Measurements from ENCODE around the gene DACH1.
"Not testable (repeated sequence)": the region's sequence is repeated elsewhere in the genome, so short reads cannot be mapped to it uniquely, and the experiment has no call there.

DACH1 gene

GRCh38 chr13:71797517-71797916 is 69.5 kb downstream of the DACH1 start:
- H3K27me3 ChIP-seq (ENCODE audit: control insufficient read depth, insufficient read depth, low read length), result peaks cover 2% of the 10 kb centered on the region
- no peaks in the 10 kb centered on the region for H3K9me3 ChIP-seq (replicated peaks; ENCODE audit: low read length)
- H3K9ac ChIP-seq (ENCODE audit: low read depth, low read length), result no peak overlapping the region
- H3K36me3 ChIP-seq (ENCODE audit: insufficient read depth, low read length), result no peaks in the 10 kb centered on the region
- no peaks in the 10 kb centered on the region for H3K4me1 ChIP-seq (ENCODE audit: control insufficient read depth, insufficient read depth, low read length)
- H3K4me2 ChIP-seq (ENCODE audit: low read length), result no peak overlapping the region
- H3K4me3 ChIP-seq (ENCODE audit: low read length), result no peak overlapping the region

GRCh38 chr13:71789693-71790329 is 77.2 kb downstream of the DACH1 start:
- Histone ChIP-seq H3K36me3 (ENCODE audit: insufficient read depth, low read length) (no peaks in the 10 kb centered on the region), H3K9ac (ENCODE audit: low read depth, low read length) (no peak overlapping the region), H3K4me1 (ENCODE audit: control insufficient read depth, insufficient read depth, low read length) (no peaks in the 10 kb centered on the region), H3K4me3 (ENCODE audit: low read length) (no peak overlapping the region), H3K9me3 (replicated peaks; ENCODE audit: low read length) (no peaks in the 10 kb centered on the region), H3K4me2 (ENCODE audit: low read length) (no peak overlapping the region), H3K27me3 (ENCODE audit: control insufficient read depth, insufficient read depth, low read length) (no peaks in the 10 kb centered on the region)

- Histone ChIP-seq H3K36me3 (ENCODE audit: insufficient read depth, low read length) (no peaks in the 10 kb centered on the region), H3K4me1 (ENCODE audit: control insufficient read depth, insufficient read depth, low read length) (no peaks in the 10 kb centered on the region), H3K9ac (ENCODE audit: low read depth, low read length) (no peak overlapping the region), H3K27me3 (ENCODE audit: control insufficient read depth, insufficient read depth, low read length) (no peaks in the 10 kb centered on the region), H3K4me3 (ENCODE audit: low read length) (no peak overlapping the region), H3K4me2 (ENCODE audit: low read length) (no peak overlapping the region), H3K9me3 (replicated peaks; ENCODE audit: low read length) (no peaks in the 10 kb centered on the region)
Observed at GRCh38 chr13:71789037-71789436, 78.0 kb downstream of the DACH1 start.

GRCh38 chr13:71787414-71787813 is 79.6 kb downstream of the DACH1 start:
- Histone ChIP-seq H3K4me3 (ENCODE audit: low read length) (no peak overlapping the region), H3K9me3 (replicated peaks; ENCODE audit: low read length) (no peaks in the 10 kb centered on the region), H3K4me2 (ENCODE audit: low read length) (no peak overlapping the region), H3K9ac (ENCODE audit: low read depth, low read length) (no peak overlapping the region), H3K4me1 (ENCODE audit: control insufficient read depth, insufficient read depth, low read length) (no peaks in the 10 kb centered on the region), H3K36me3 (ENCODE audit: insufficient read depth, low read length) (no peaks in the 10 kb centered on the region), H3K27me3 (ENCODE audit: control insufficient read depth, insufficient read depth, low read length) (no peaks in the 10 kb centered on the region)

- Histone ChIP-seq H3K27me3 (ENCODE audit: control insufficient read depth, insufficient read depth, low read length) (no peaks in the 10 kb centered on the region), H3K9ac (ENCODE audit: low read depth, low read length) (no peak overlapping the region), H3K4me2 (ENCODE audit: low read length) (no peak overlapping the region), H3K9me3 (replicated peaks; ENCODE audit: low read length) (no peaks in the 10 kb centered on the region), H3K36me3 (ENCODE audit: insufficient read depth, low read length) (no peaks in the 10 kb centered on the region), H3K4me3 (ENCODE audit: low read length) (no peak overlapping the region), H3K4me1 (ENCODE audit: control insufficient read depth, insufficient read depth, low read length) (no peaks in the 10 kb centered on the region)
Observed at GRCh38 chr13:71786875-71787274, 80.1 kb downstream of the DACH1 start.

GRCh38 chr13:71785361-71785760 is 81.6 kb downstream of the DACH1 start:
- no peak overlapping the region for H3K4me2 ChIP-seq (ENCODE audit: low read length)
- H3K4me3 ChIP-seq (ENCODE audit: low read length), result no peak overlapping the region
- no peaks in the 10 kb centered on the region for H3K4me1 ChIP-seq (ENCODE audit: control insufficient read depth, insufficient read depth, low read length)
- H3K36me3 ChIP-seq (ENCODE audit: insufficient read depth, low read length), result no peaks in the 10 kb centered on the region
- H3K9ac ChIP-seq (ENCODE audit: low read depth, low read length), result no peak overlapping the region
- H3K9me3 ChIP-seq (replicated peaks; ENCODE audit: low read length), result no peaks in the 10 kb centered on the region
- H3K27me3 ChIP-seq (ENCODE audit: control insufficient read depth, insufficient read depth, low read length), result no peaks in the 10 kb centered on the region

- H3K9ac ChIP-seq (ENCODE audit: low read depth, low read length), result no peak overlapping the region
- no peaks in the 10 kb centered on the region for H3K36me3 ChIP-seq (ENCODE audit: insufficient read depth, low read length)
- H3K4me1 ChIP-seq (ENCODE audit: control insufficient read depth, insufficient read depth, low read length), result no peaks in the 10 kb centered on the region
- no peak overlapping the region for H3K4me3 ChIP-seq (ENCODE audit: low read length)
- H3K4me2 ChIP-seq (ENCODE audit: low read length), result no peak overlapping the region
- no peaks in the 10 kb centered on the region for H3K9me3 ChIP-seq (replicated peaks; ENCODE audit: low read length)
- H3K27me3 ChIP-seq (ENCODE audit: control insufficient read depth, insufficient read depth, low read length), result no peaks in the 10 kb centered on the region
Observed at GRCh38 chr13:71780546-71780945, 86.5 kb downstream of the DACH1 start.

GRCh38 chr13:71778998-71779397 is 88.0 kb downstream of the DACH1 start:
- not testable (repeated sequence) for H3K9ac ChIP-seq (ENCODE audit: low read depth, low read length); H3K4me1 ChIP-seq (ENCODE audit: control insufficient read depth, insufficient read depth, low read length); H3K4me3 ChIP-seq (ENCODE audit: low read length); H3K4me2 ChIP-seq (ENCODE audit: low read length); H3K9me3 ChIP-seq (replicated peaks; ENCODE audit: low read length); H3K27me3 ChIP-seq (ENCODE audit: control insufficient read depth, insufficient read depth, low read length); H3K36me3 ChIP-seq (ENCODE audit: insufficient read depth, low read length)

GRCh38 chr13:71775966-71776365 is 91.0 kb downstream of the DACH1 start:
- Histone ChIP-seq H3K9ac (ENCODE audit: low read depth, low read length) (no peak overlapping the region), H3K4me2 (ENCODE audit: low read length) (no peak overlapping the region)

GRCh38 chr13:71774863-71775262 is 92.1 kb downstream of the DACH1 start:
- Histone ChIP-seq H3K27me3 (ENCODE audit: control insufficient read depth, insufficient read depth, low read length) (no peaks in the 10 kb centered on the region), H3K9ac (ENCODE audit: low read depth, low read length) (no peak overlapping the region), H3K9me3 (replicated peaks; ENCODE audit: low read length) (no peaks in the 10 kb centered on the region), H3K4me3 (ENCODE audit: low read length) (no peak overlapping the region), H3K36me3 (ENCODE audit: insufficient read depth, low read length) (no peaks in the 10 kb centered on the region), H3K4me2 (ENCODE audit: low read length) (no peak overlapping the region), H3K4me1 (ENCODE audit: control insufficient read depth, insufficient read depth, low read length) (no peaks in the 10 kb centered on the region)

More at GRCh38 chr13:71775966-71776365, 91.0 kb downstream of the DACH1 start:
- H3K9me3 ChIP-seq (replicated peaks; ENCODE audit: low read length), result no peaks in the 10 kb centered on the region
- no peaks in the 10 kb centered on the region for H3K4me1 ChIP-seq (ENCODE audit: control insufficient read depth, insufficient read depth, low read length)
- no peak overlapping the region for H3K4me3 ChIP-seq (ENCODE audit: low read length)
- no peaks in the 10 kb centered on the region for H3K27me3 ChIP-seq (ENCODE audit: control insufficient read depth, insufficient read depth, low read length)
- no peaks in the 10 kb centered on the region for H3K36me3 ChIP-seq (ENCODE audit: insufficient read depth, low read length)

- H3K36me3 ChIP-seq (ENCODE audit: insufficient read depth, low read length), result no peaks in the 10 kb centered on the region
- no peak overlapping the region for H3K4me3 ChIP-seq (ENCODE audit: low read length)
- H3K27me3 ChIP-seq (ENCODE audit: control insufficient read depth, insufficient read depth, low read length), result no peaks in the 10 kb centered on the region
- H3K9me3 ChIP-seq (replicated peaks; ENCODE audit: low read length), result no peaks in the 10 kb centered on the region
- no peak overlapping the region for H3K4me2 ChIP-seq (ENCODE audit: low read length)
- no peak overlapping the region for H3K9ac ChIP-seq (ENCODE audit: low read depth, low read length)
- no peaks in the 10 kb centered on the region for H3K4me1 ChIP-seq (ENCODE audit: control insufficient read depth, insufficient read depth, low read length)
Observed at GRCh38 chr13:71773531-71773930, 93.5 kb downstream of the DACH1 start.

- H3K9me3 ChIP-seq (replicated peaks; ENCODE audit: low read length), result no peaks in the 10 kb centered on the region
- H3K9ac ChIP-seq (ENCODE audit: low read depth, low read length), result no peak overlapping the region
- H3K27me3 ChIP-seq (ENCODE audit: control insufficient read depth, insufficient read depth, low read length), result no peaks in the 10 kb centered on the region
Observed at GRCh38 chr13:71772361-71772760, 94.6 kb downstream of the DACH1 start.

More at GRCh38 chr13:71772361-71772760, 94.6 kb downstream of the DACH1 start:
- Histone ChIP-seq H3K4me2 (ENCODE audit: low read length) (no peak overlapping the region), H3K36me3 (ENCODE audit: insufficient read depth, low read length) (no peaks in the 10 kb centered on the region), H3K4me1 (ENCODE audit: control insufficient read depth, insufficient read depth, low read length) (no peaks in the 10 kb centered on the region), H3K4me3 (ENCODE audit: low read length) (no peak overlapping the region)

Measured in skeletal muscle satellite cell (primary cell).